GM12878 (cell line): Measurements from ENCODE around the gene CHMP4B.

ENCODE experiments used
- BMI1 ChIP-seq: fragments of 450-650 bp; IDR thresholded peaks from 2 replicates; pipeline ENCODE4 v1.6.1; 2016; ENCODE audit warnings: mild to moderate bottlenecking, moderate library complexity, borderline replicate concordance
- CEBPB ChIP-seq, 2 experiments: fragments of 150-350 bp in 1 of 2; IDR thresholded peaks; 2 replicates each; pipeline ENCODE4 v1.6.1; 2012 to 2014; ENCODE audit warnings: low read depth in 2 of 2, low read length in 2 of 2, borderline replicate concordance in 1 of 2, inconsistent platforms in 1 of 2
- CHD2 ChIP-seq: IDR thresholded peaks from 2 replicates; pipeline ENCODE4 v1.6.1; 2011; ENCODE audit warnings: low read depth, low read length, improper control_type of control experiment, borderline replicate concordance
- CREB1 ChIP-seq: IDR thresholded peaks from 2 replicates; pipeline ENCODE4 v1.6.1; 2012; ENCODE audit warnings: low read depth, mild to moderate bottlenecking, inconsistent platforms
- ESRRA ChIP-seq: IDR thresholded peaks from 2 replicates; pipeline ENCODE4 v1.6.1; 2012; ENCODE audit warnings: mild to moderate bottlenecking, low read length, improper control_type of control experiment
- JUND ChIP-seq: IDR thresholded peaks from 2 replicates; pipeline ENCODE4 v1.6.1; 2012; ENCODE audit warnings: low read depth, mild to moderate bottlenecking, low read length, improper control_type of control experiment, moderate library complexity
- SMC3 ChIP-seq: IDR thresholded peaks from 2 replicates; pipeline ENCODE4 v1.6.1; 2011; ENCODE audit warnings: low read length, improper control_type of control experiment, borderline replicate concordance
- TF ChIP-seq, protein P1 (sequence below), 3 experiments: IDR thresholded peaks in 2 of 3; conservative IDR thresholded peaks in 1 of 3; 2 replicates each; pipeline ENCODE4 v1.5.1; 2011; ENCODE audit warnings: low read depth in 3 of 3, low read length in 3 of 3, mild to moderate bottlenecking in 3 of 3, control low read depth in 2 of 3, moderate library complexity in 2 of 3, inconsistent platforms in 1 of 3, mixed read lengths in 1 of 3; ENCODE audit not compliant: control insufficient read depth in 2 of 3, insufficient read depth in 1 of 3; ENCODE audit errors: extremely low read depth in 1 of 3

DNA sequence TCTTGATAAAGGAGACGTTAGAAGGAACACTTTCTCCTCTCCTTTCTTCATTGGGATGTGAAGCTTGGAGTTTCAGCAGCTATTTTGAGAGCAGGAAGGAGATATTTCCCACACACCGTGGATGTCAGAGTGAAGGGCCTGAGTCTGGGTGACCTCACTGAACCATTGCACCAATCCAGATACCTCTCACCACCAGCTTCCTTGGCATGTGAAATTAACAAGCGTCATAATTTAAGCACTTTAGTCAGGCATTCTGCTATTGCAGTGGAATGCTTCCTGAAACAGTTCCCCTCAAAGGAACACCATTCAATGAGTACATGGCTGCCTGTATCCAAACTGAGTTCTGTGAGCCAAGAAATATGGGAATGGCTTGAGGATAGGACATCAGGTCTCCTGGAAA, 83.7 kb downstream of the CHMP4B start:
- TF ChIP-seq ESRRA (no peak), CHD2 (no peak), JUND (no peak), BMI1 (no peak), CREB1 (no peak), CEBPB (IDR thresholded peaks at IDR 0.05; ENCODE audit: borderline replicate concordance in 1 of 2, low read depth in 2 of 2, low read length in 2 of 2) (no peak), SMC3 (no peak)
- TF ChIP-seq, protein P1, sequence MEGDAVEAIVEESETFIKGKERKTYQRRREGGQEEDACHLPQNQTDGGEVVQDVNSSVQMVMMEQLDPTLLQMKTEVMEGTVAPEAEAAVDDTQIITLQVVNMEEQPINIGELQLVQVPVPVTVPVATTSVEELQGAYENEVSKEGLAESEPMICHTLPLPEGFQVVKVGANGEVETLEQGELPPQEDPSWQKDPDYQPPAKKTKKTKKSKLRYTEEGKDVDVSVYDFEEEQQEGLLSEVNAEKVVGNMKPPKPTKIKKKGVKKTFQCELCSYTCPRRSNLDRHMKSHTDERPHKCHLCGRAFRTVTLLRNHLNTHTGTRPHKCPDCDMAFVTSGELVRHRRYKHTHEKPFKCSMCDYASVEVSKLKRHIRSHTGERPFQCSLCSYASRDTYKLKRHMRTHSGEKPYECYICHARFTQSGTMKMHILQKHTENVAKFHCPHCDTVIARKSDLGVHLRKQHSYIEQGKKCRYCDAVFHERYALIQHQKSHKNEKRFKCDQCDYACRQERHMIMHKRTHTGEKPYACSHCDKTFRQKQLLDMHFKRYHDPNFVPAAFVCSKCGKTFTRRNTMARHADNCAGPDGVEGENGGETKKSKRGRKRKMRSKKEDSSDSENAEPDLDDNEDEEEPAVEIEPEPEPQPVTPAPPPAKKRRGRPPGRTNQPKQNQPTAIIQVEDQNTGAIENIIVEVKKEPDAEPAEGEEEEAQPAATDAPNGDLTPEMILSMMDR (IDR thresholded peaks at IDR 0.05 in 2 of 3, conservative IDR thresholded peaks at IDR 0.05 in 1 of 3; ENCODE audit: control insufficient read depth in 2 of 3, extremely low read depth in 1 of 3, insufficient read depth in 1 of 3, low read depth in 3 of 3, low read length in 3 of 3), result no peak
